A549 treated with DMSO at 1 μM for 4 hours (cell line): ENCODE data around the gene ARPC1A. TPM values are rescaled to one million over a fixed set of nuclear protein-coding genes. Genes with fewer than 3 reads are reported as not detected.

Experiments used
- total RNA-seq: library from RNA; stranded (reverse); fragments of 200-300 nt; extraction: Qiagen RNA extraction; gene quantifications from 5 replicates; pipeline ENCODE4 v1.2.3, GENCODE V29; 2022; ENCODE audit warnings: low read depth

ARPC1A gene
- 130 to 149 TPM (median 136 TPM) in 5 replicates for total RNA-seq

DNA sequence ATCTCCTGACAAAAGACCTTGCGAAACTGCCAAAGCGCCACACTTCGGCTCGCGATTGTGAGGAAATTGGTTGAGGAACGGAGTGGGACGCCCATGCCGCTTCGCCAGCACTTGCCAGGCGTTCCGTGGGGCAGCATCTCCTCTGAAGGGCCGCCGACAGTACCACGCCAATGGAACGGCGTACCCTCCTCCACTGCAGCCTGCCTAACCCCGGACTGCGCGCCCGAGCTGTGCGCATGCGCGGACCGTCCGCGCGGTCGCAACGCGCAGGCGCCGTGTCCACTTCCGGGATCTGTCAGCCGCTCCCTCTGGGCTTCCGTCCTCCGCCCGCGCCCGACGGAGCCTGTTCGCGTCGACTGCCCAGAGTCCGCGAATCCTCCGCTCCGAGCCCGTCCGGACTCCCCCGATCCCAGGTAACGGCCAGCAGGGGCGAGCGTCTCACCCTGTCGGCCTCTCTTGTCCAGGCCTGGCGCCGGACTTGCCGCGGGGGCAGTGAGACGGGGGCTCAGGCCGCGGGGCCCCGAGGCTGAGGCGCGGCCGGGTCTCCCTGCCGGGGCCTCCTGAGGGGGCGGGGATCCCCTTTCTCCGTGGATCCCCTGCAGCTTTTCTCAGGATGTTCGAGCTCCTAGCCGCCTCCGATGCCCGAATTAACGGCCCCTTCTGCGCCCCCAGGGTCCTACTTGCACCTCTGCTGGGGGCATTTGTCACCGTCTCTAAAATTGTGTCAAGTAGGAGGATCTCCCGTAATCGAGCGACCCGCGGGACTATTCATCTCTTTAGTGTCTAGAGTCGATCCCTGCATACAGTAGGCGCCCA lies at the start of gene ARPC1A:
Gene ARPC1A (plus strand): TSS at position 307 of the 816 bp plus-strand sequence. CDS start 7,456 bp downstream, outside the sequence.

DNA sequence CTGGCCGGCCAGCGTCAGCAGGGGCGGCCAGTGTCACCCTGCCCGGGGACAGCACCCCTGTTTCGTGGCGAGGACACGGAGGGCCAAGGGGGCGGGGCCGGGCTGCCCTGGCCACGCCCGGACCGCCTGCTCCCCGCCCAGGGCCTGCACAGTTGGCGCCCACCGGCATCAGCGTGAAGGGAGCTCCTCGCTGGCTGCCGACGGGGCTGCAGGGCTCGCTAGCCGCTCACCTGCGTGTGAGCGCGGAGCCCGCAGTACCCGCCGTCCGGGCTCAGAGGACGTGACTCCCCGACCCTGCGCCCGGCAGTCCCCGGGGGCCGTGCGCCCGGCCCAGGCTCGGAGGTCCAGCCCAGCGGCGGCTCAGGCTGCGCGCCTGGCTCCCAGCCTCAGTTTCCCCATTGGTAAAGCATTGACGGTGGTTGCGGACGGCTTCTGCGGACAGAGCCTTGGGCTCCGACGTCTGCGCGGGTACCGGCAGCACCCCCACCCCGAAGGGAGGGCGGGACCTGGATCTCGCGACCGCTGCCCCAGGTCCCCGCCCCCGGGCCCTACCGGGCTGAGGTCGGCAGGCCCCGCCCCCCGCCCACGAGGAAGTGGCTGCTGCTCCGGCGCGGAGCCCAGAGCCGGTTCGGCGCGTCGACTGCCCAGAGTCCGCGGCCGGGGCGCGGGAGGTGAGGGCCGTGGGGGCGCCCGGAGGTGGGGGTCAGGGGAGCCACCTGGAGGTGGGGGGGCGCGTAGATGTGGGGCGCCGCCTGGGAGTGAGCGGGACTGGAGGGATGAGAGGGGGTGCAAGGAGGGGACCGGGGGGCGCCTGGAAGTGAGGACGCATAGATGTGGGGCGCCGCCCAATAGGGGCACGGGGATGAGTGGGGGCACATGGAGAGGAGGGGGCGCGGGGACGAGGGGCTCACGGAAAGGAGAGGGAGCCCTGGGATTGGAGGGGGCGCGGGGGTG lies 48.7 kb downstream of the ARPC1A start, which contains the start of gene ARPC1B:
Gene ARPC1B (plus strand): TSS at position 620 of the 954 bp plus-strand sequence. CDS start 10,985 bp downstream, outside the sequence.

DNA sequence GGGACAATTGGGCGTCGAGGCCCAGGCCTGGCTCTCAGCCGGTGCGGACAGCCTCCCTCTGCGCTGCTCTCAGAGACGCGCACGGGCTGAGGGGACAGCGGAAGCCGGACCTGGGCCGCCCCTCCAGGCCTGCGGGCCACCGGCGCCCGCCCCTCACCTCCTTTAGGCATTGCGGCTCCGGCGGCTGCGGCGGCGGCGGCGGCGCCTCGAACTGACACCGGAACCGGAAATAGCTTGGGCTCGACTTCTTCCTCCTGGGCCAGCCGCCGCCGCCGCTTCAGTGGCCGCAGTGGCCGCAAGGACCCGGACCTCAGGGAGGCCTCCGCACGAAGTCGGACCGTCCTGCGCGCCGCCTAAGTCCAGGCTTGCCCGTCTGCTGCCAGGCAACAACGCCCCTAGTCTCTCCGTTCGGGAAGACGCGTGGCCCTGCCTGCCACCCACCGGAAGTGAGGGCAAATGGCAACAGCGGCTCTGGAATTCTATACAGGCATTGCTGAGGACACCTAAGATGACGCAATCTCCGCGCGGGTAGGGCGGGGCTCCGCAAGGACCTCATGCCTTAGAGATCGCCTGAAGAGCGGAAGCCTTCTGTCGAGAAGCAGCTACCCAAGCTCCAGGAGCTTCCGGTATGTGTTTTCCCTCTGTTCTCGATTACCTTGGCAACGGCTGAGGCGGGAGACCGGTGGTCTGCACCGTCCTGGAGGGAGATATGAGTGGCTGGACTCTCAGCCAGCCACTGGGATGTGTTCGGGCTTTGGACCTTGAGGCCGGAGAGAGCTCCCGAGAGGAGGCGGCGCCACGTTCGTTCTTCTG lies 82.9 kb downstream of the ARPC1A start, which contains the start of the genes BUD31 and PDAP1:
Gene BUD31 (plus strand): TSS at position 591 of the 813 bp plus-strand sequence. CDS start 2,124 bp downstream, outside the sequence.
Gene PDAP1 (minus strand): TSS at position 219 of the 813 bp plus-strand sequence. CDS start 49 bp downstream, at position 170.

Other genes with a start within 250 kb of the ARPC1A start
- gene SMURF1, start 181.8 kb upstream of the ARPC1A start, total RNA-seq: 25.7 to 33.1 TPM (median 30.6 TPM) in 5 replicates
- 1.4 to 2.1 TPM (median 1.5 TPM) in 5 replicates for gene KPNA7, start 117.8 kb upstream of the ARPC1A start, total RNA-seq
- 0.64 to 1.3 TPM (median 0.88 TPM) in 5 replicates for gene MYH16, start 53.1 kb upstream of the ARPC1A start, total RNA-seq
- gene ARPC1B, start 48.8 kb downstream of the ARPC1A start, total RNA-seq: 271 to 322 TPM (median 286 TPM) in 5 replicates
- 175 to 226 TPM (median 183 TPM) in 5 replicates for gene PDAP1, start 82.7 kb downstream of the ARPC1A start, total RNA-seq
- gene BUD31, start 83.1 kb downstream of the ARPC1A start, total RNA-seq: 130 to 159 TPM (median 147 TPM) in 5 replicates
- gene PTCD1, start 112.9 kb downstream of the ARPC1A start, total RNA-seq: 6.1 to 10.7 TPM (median 6.9 TPM) in 5 replicates
- 38.9 to 46.6 TPM (median 43.3 TPM) in 5 replicates for gene CPSF4, start 113.0 kb downstream of the ARPC1A start, total RNA-seq
- 873 to 1,333 TPM (median 888 TPM) in 5 replicates for gene ATP5MF, start 140.3 kb downstream of the ARPC1A start, total RNA-seq
- gene ZNF789, start 147.0 kb downstream of the ARPC1A start, total RNA-seq: 7.2 to 9.3 TPM (median 8.7 TPM) in 5 replicates
- gene ZNF394, start 174.4 kb downstream of the ARPC1A start, total RNA-seq: 18.1 to 20.8 TPM (median 19.0 TPM) in 5 replicates
- 9.6 to 10.1 TPM (median 9.7 TPM) in 5 replicates for gene ZKSCAN5, start 178.8 kb downstream of the ARPC1A start, total RNA-seq
- 4.6 to 7.5 TPM (median 7.0 TPM) in 5 replicates for gene FAM200A, start 226.2 kb downstream of the ARPC1A start, total RNA-seq
- gene ZNF655, start 232.7 kb downstream of the ARPC1A start, total RNA-seq: 56.0 to 62.9 TPM (median 60.0 TPM) in 5 replicates